ENCODE data around the gene MLLT1. TPM values are rescaled to one million over a fixed set of nuclear protein-coding genes. Genes with fewer than 3 reads are reported as not detected.

MLLT1 gene
- total RNA-seq, 1 experiment from 2014 or later: 44.2 TPM

DNA sequence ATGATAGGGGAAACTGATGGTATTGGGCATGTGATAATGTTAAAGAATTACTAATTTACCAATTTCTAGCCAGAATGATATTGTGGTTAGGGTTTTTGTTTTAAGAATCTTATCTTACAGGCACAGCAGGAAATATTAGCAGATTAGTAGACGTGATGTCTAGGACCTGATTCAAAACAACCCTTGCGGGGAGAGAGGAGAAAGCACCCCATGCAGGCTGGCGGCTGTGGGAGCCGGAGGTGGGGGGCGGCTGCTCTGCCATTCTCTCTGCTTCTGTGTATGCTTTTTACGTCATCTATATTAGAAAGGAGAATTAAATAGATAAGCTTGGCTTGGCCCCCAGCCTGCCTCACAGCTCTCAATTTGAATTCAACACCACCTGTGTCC, 41.5 kb downstream of the MLLT1 start:
- no peak overlapping the region for H3K27ac ChIP-seq
- H2AFZ ChIP-seq: no peak overlapping the region
- ChIA-PET CTCF (interaction anchor here (0.7 kb wide), 1 partner anchor 340 kb away, joined by 12 read pairs; no protein-coding TSS in a partner anchor), POLR2A (ENCODE audit: unreplicated experiment) (interaction anchor here (0.7 kb wide), 1 partner anchor 847 kb away, joined by 6 read pairs; no protein-coding TSS in a partner anchor)
- no peaks in the 10 kb centered on the region for H3K9me3 ChIP-seq (ENCODE audit: insufficient read depth, low read depth)
- no peak for DNase-seq
- peaks cover 11% of the 10 kb centered on the region for H3K4me1 ChIP-seq (replicated peaks; ENCODE audit: insufficient read depth)
- H3K9me2 ChIP-seq (ENCODE audit: insufficient read depth): no peaks in the 10 kb centered on the region
- no peak overlapping the region for H3K4me2 ChIP-seq
- H3K4me3 ChIP-seq: no peak overlapping the region
- no peaks in the 10 kb centered on the region for H3K27me3 ChIP-seq (ENCODE audit: insufficient read depth, low read depth)
- H3K79me2 ChIP-seq (ENCODE audit: low read depth): peaks cover 14% of the 10 kb centered on the region
- no TSS peak for BruUV-seq (replicated peaks)
- no peaks in the 10 kb centered on the region for H3F3A ChIP-seq (ENCODE audit: insufficient read depth, low read depth)
- peaks cover 15% of the 10 kb centered on the region for H4K20me1 ChIP-seq (ENCODE audit: insufficient read depth)
- TF ChIP-seq, protein P1, sequence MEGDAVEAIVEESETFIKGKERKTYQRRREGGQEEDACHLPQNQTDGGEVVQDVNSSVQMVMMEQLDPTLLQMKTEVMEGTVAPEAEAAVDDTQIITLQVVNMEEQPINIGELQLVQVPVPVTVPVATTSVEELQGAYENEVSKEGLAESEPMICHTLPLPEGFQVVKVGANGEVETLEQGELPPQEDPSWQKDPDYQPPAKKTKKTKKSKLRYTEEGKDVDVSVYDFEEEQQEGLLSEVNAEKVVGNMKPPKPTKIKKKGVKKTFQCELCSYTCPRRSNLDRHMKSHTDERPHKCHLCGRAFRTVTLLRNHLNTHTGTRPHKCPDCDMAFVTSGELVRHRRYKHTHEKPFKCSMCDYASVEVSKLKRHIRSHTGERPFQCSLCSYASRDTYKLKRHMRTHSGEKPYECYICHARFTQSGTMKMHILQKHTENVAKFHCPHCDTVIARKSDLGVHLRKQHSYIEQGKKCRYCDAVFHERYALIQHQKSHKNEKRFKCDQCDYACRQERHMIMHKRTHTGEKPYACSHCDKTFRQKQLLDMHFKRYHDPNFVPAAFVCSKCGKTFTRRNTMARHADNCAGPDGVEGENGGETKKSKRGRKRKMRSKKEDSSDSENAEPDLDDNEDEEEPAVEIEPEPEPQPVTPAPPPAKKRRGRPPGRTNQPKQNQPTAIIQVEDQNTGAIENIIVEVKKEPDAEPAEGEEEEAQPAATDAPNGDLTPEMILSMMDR (conservative IDR thresholded peaks at IDR 0.05): no peak
- no peak for TF ChIP-seq EZH2 (IDR thresholded peaks at IDR 0.05; ENCODE audit: low read depth)
- no peaks in the 10 kb centered on the region for H3K36me3 ChIP-seq (ENCODE audit: low read depth)
- intact Hi-C loops (cut with micrococcal nuclease; ENCODE audit: unreplicated experiment): no loop called here

GRCh38 chr19:6236310-6237291, 43.2 kb downstream of the MLLT1 start:
- Histone ChIP-seq H3K79me2 (ENCODE audit: low read depth) (peaks cover 10% of the 10 kb centered on the region), H3K9me2 (ENCODE audit: insufficient read depth) (no peaks in the 10 kb centered on the region), H3K27ac (no peak overlapping the region), H3F3A (ENCODE audit: insufficient read depth, low read depth) (no peaks in the 10 kb centered on the region), H3K36me3 (ENCODE audit: low read depth) (no peaks in the 10 kb centered on the region), H3K4me1 (replicated peaks; ENCODE audit: insufficient read depth) (peaks cover 11% of the 10 kb centered on the region), H4K20me1 (ENCODE audit: insufficient read depth) (peaks cover 15% of the 10 kb centered on the region), H3K4me2 (peak overlapping the region; percentile 38), H3K9me3 (ENCODE audit: insufficient read depth, low read depth) (no peaks in the 10 kb centered on the region), H2AFZ (no peak overlapping the region), H3K4me3 (no peak overlapping the region), H3K27me3 (ENCODE audit: insufficient read depth, low read depth) (no peaks in the 10 kb centered on the region)
- no TSS peak for BruUV-seq (replicated peaks)
- DNase-seq: peak; percentile 75 to 89
- intact Hi-C loops (cut with micrococcal nuclease; ENCODE audit: unreplicated experiment): no loop called here
- CTCF ChIA-PET: interaction anchor here (0.6 kb wide), 2 partner anchors 246 to 627 kb away, joined by 3 read pairs; no protein-coding TSS in a partner anchor
- POLR2A ChIA-PET (ENCODE audit: unreplicated experiment): no interaction called here
- TF ChIP-seq EZH2 (IDR thresholded peaks at IDR 0.05; ENCODE audit: low read depth): no peak
- TF ChIP-seq, protein P1 (conservative IDR thresholded peaks at IDR 0.05): 0 out of 2 replicates have a peak, but pooled peaks have one; percentile 24

DNA sequence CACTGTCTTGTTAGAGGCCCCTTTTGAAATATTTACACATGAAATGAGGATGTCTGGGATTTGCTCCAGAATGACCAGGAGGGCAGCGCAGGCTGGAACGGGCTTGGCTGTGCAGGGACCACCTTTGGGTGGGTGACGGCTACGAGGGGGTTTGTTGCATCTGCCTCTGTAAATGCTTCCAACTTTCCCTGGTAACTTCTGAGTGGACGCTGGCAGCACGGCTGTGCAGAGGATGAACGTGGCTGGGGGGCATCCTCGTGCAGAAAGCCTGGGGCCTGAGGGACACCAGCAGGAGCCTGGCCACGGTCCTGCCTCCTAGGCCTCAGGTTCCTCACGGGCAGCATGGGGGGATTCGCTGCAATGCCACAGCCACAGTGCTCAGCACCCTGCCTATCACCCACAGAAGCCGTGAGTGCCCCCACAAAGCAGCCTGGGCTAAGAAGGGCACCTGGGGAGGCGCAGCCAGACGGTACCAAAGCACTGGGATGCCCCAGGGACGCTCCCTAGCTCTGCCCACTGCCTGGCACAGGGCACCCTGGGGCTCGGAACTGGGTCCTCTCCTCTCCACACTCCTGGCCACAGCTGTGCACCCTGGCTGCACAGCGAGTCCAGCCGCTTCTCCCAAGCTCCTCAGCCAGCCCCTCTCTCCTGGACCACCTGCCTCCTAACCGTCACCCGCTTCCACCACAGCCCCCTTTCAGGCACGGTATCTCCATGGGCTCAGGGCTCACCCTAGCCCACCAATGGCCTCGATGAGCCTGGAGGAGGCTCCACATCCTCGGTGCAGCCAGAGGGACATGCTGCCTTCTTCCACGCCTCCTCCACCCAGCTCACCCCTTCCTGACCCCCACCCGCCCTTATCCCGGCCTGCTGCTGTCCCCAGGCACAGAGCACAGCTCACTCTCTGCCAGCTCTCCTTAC, 44.5 kb downstream of the MLLT1 start:
- Histone ChIP-seq H3K27ac (no peak overlapping the region), H3K9me2 (ENCODE audit: insufficient read depth) (no peaks in the 10 kb centered on the region), H3K9me3 (ENCODE audit: insufficient read depth, low read depth) (no peaks in the 10 kb centered on the region), H3K79me2 (ENCODE audit: low read depth) (peaks cover 10% of the 10 kb centered on the region), H3K36me3 (ENCODE audit: low read depth) (no peaks in the 10 kb centered on the region), H3K27me3 (ENCODE audit: insufficient read depth, low read depth) (no peaks in the 10 kb centered on the region), H3K4me2 (no peak overlapping the region), H3F3A (ENCODE audit: insufficient read depth, low read depth) (no peaks in the 10 kb centered on the region), H2AFZ (no peak overlapping the region), H3K4me3 (no peak overlapping the region), H4K20me1 (ENCODE audit: insufficient read depth) (peaks cover 15% of the 10 kb centered on the region), H3K4me1 (replicated peaks; ENCODE audit: insufficient read depth) (peaks cover 11% of the 10 kb centered on the region)
- no peak for DNase-seq
- BruUV-seq (replicated peaks): no TSS peak
- intact Hi-C loops (cut with micrococcal nuclease; ENCODE audit: unreplicated experiment): no loop called here
- no peak for TF ChIP-seq EZH2 (IDR thresholded peaks at IDR 0.05; ENCODE audit: low read depth)
- TF ChIP-seq, protein P1 (conservative IDR thresholded peaks at IDR 0.05): no peak
- CTCF ChIA-PET: no interaction called here
- POLR2A ChIA-PET (ENCODE audit: unreplicated experiment): interaction anchor here (0.5 kb wide), 1 partner anchor 413 kb away, joined by 3 read pairs; no protein-coding TSS in a partner anchor
